Stimulated activated CD4-positive, alpha-beta T cell treated with anti-CD3 and anti-CD28 coated beads, Interleukin-1b, Interleukin-23, amount 100 ng/mL, for 24 hours (primary cell): ENCODE data around the gene VANGL2.
"Not testable (repeated sequence)": the region's sequence is repeated elsewhere in the genome, so short reads cannot be mapped to it uniquely, and the experiment has no call there.

ENCODE experiments used
- DNase-seq, 4 experiments: peaks; one replicate each; pipeline ENCODE4 v3.0.0-alpha.2; 2020; ENCODE audit warnings: low read depth in 4 of 4, low spot score in 1 of 4

Gene VANGL2

DNA sequence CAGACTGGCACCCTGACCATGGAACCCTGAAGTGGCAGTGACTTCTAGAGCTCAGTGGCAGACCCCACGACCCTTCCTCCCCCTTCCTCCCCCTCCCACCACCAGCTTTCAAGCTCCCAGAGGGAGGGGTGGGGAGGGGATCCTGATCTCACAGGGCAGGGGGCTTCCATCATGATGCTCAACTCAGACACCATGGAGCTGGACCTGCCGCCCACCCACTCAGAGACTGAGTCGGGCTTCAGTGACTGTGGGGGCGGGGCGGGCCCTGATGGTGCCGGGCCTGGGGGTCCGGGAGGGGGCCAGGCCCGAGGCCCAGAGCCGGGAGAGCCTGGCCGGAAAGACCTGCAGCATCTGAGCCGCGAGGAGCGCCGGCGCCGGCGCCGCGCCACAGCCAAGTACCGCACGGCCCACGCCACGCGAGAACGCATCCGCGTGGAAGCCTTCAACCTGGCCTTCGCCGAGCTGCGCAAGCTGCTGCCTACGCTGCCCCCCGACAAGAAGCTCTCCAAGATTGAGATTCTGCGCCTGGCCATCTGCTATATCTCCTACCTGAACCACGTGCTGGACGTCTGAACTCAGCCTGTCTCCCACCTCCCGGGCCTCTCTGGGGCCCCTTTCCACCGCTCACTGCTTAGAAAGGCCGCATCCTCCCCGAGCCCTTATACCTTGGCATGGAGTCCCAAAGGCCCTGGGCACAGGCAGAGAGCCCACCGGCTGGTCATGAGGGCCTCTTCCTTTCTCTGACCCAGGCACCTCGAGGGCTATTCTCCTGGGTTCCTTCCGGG lies 29.6 kb upstream of the VANGL2 start:
- DNase-seq = no peak

DNA sequence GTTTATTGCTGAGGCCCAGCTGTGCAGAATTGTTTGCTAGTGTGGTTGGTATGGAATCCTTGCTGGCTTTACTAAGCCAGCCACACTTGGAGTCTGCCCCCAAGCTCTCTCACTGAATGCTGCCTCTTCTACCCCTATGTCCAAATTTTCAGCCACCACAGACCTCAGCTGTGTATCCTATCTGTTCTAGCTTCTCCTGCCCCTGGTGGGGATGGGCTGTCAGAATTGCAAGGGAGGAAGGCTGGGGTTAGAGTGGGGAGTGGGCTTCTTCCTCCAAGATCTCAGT lies 29.1 kb upstream of the VANGL2 start:
- DNase-seq = no peak

DNA sequence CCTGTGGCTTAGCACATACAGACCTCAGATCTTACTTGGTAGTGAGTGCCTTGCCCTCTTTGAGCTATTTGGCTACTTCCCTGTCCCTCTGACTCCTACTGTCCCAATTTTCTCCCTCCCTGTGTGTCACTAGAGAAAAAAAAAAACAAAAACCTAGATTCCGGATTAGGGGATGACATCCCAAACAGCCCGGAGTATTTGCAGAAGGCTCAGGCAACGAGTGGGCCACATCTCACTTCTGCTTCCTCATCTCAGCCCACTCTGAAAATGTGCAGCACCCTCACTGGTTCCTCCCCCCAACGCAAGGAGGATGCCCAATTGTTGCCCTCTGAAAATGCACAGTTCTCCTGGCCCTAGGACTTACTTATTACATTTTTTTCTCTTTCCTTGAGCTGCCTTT lies 28.6 kb upstream of the VANGL2 start:
- DNase-seq = no peak

DNA sequence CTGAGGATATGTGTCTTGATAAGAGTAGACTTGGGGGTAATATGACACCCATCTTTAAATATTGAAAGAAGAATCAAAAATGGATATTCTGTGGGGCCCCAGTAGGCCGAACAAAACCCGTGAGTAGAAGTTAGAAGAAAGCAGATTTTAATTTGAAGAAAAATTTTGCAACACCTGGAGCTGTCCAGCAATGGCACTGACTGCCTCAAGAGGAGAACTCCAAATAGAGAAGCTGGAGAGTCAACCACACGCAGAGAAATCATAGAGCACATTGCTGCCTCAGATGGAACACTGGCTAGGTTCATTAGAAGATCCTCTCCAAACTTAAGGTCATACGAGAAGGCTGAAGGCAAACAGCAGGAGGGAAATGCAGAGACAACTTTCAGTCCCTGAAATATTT lies 26.7 kb upstream of the VANGL2 start:
- DNase-seq = no peak

DNA sequence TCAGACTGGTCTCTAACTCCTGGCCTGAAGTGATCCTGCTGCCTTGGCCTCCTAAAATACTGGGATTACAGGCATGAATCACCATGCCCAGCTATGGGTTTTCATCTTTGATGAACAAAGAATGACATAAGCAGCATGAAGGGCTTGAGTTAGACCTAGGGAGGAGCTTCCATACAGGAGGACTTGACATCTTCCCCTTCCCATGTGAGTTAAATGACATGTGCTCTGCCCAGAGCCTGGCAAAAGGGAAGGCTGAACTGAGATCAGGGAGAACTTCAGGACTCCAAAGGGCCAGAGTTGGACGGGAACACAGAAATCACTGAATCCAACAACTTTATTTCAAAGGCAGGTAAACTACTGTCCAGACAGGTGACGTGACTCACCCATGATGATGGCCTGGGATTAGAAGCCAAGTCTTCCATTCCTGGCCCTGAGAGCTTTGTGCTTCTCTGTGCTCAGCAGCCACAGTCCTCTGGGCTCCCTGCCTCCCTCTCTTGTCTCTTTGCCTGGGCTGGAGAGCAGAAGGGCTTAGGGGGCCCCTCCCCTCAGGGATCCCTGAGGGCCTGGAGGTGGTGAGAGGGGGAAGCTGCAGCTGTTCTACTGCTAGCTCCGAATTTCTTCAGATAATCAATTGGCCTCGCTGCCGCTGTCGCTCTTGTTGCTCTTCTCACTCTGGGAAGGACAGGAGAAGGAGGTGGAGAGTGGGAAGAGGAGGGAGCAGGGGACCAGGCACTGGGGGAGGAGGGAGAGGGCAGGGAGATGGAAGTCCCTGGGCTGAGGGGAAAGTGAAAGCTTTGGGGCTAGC lies 25.9 kb upstream of the VANGL2 start:
- DNase-seq = no peak

DNA sequence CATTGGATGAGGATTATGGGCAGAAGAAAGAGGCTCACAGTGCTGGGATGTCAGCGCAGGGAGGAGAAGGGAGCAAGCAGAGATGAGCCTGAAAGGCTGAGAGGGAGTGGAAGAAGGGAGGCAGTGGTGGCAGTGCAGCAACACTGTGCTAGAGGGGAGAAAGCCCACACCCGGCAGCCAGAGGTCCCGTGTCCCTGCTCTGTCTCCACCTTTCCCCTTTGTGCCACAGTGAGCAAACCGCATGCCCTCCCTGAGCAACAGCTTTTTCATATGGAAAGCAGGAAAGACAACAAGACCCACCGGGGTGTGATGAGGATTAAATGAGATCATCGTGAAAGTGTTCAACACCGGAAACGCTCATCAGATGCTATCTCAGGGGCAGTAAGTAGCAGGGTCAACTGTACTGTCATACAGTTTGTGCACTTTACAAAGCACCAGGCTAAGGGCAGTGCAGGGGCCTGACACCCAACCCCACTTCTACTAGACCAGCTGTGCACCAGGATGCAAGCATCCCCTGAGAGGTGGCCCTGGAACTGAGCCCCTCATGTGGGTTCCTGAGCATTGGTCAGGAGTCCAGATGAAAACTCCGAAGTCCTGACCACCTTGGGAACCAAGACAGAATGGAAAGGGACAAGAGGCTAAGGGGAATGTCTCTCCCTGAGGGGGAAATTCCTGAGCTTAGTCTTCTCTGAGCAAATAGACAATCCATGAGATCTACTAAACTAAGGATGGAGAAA lies 24.4 kb upstream of the VANGL2 start:
- DNase-seq = no peak

DNA sequence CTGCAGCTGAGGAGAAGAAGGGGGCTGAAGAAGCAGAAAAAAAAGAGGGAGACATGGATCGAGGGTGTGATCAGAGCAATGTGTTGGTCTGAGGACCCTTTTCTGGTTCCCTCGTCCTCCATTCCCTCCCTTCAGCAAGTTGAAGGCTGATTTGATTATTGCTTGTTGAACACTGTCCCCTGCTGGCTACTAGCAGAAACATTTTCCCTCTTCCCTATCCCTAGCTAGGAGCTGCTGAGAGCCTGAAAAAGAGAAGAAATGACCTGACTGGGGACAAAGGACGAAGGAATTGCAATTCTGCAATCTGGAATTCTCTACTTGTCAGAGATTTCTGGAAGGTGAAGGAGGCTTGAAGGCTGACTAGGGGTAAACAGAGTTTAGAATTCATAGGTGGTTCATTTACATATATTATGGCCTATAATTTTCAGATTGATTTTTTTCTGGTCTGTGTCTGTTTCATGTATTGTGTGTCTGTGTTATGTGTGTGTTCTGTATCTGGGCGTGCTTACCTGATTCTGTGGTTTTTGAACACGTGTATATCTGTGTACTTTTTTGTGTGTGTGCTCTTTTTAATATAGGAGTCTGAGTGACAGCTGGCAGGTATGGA lies 23.7 kb upstream of the VANGL2 start:
- no peak for DNase-seq

DNA sequence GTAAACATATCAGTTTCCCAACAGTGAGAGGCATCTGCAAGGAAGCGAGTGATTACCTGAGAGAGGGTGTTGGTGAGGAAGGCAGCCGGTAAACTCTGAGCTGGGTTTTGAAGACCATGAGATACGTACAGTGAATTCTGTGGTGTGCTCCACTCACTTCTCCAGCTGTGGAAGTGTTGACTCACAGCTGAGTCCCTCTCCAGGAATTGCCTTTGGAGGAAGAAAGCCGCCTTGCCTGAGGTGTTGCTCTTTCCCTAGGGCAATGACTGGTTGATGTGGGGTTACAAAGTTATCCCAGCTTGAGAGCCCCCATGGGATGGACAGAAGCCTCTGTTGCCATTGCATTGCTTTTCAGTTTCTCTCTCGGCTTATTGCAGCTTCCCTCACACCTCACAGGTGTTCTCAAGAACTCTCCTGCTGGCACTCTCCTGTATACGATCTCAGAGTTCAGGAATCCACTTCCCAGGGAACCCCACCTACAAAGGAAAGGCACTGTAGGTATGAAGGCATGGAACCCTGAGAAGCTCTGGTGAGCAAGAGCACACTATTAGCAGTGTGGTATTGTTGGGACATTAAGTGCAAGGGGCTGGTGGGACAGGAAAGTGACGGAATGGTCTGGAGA lies 22.7 kb upstream of the VANGL2 start:
- DNase-seq = no peak

DNA sequence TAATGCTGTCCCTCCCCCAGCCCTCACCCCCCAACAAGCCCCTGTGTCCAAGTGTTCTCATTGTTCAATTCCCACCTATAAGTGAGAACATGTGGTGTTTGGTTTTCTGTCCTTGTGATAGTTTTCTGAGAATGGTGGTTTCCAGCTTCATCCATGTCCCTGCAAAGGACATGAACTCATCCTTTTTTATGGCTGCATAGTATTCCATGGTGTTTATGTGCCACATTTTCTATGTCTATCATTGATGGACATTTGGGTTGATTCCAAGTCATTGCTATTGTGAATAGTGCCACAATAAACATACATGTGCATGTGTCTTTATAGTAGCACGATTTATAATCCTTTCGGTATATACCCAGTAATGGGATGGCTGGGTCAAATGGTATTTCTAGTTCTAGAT lies 15.6 kb upstream of the VANGL2 start:
- not testable (repeated sequence) for DNase-seq

DNA sequence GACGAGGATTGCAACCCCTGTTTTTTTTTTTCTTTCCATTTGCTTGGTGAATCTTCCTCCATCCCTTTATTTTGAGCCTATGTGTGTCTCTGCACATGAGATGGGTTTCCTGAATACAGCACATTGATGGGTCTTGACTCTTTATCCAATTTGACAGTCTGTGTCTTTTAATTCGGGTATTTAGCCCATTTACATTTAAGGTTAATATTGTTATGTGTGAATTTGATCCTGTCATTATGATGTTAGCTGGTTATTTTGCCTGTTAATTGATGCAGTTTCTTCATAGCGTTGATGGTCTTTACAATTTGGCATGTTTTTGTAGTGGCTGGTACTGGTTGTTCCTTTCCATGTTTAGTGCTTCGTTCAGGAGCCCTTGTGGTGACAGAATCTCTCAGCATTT lies 12.0 kb upstream of the VANGL2 start:
- DNase-seq = not testable (repeated sequence)

DNA sequence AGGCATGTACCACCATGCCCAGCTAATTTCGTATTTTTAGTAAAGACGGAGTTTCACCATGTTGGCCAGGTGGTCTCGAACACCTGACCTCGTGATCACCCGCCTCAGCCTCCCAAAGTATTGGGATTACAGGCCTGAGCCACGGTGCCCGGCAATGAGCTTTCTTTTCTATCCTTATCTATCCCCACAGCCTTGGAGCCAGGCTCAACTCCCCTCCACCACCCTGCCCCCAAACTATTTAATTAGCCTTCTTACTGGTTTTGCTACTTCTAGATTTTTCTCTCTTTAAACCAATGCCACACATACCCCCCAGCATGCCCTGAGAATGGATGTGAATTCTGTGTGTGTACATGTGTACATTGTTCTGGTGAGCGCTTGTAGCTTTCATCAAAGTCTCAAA lies 5.7 kb upstream of the VANGL2 start:
- no peak for DNase-seq

DNA sequence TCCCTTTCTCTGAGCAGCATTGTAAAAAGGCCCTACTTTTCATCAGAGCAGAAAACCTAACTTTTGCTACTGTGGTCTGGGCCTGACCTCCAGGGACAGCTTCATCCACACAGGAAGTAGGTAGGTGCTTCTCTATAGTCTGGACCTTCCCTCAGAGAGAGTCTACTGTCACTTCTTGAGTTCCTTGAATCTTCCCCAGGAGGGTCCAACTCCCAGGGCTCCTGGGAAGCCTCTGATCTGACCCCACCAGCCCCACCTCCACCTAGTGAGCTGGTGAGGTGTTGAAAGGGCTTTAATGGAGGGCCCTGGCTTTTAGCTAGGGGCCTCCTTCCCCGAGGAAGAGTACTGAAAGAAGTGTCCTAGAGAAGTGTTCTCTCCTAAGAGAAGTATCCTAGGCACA lies 2.7 kb upstream of the VANGL2 start:
- no peak for DNase-seq

DNA sequence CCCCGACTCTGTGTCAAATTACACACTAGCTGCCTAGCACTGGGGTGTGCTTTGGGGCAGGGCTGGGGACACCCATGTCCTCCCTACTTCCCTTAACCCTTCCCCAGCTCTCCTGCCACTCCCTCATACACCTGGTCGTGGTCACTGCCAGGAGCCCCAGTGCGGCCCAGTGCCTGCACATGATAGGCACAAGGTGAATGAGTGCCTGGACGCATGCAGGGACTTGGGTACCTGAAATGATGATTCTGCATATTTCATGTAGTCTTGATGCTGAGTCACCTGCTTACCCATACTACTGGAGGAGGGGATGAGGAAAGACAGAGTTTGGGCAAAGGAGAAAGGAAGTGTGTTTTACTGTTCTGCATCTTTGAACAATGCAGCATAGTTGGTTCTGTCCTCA lies 1.5 kb upstream of the VANGL2 start:
- no peak for DNase-seq

DNA sequence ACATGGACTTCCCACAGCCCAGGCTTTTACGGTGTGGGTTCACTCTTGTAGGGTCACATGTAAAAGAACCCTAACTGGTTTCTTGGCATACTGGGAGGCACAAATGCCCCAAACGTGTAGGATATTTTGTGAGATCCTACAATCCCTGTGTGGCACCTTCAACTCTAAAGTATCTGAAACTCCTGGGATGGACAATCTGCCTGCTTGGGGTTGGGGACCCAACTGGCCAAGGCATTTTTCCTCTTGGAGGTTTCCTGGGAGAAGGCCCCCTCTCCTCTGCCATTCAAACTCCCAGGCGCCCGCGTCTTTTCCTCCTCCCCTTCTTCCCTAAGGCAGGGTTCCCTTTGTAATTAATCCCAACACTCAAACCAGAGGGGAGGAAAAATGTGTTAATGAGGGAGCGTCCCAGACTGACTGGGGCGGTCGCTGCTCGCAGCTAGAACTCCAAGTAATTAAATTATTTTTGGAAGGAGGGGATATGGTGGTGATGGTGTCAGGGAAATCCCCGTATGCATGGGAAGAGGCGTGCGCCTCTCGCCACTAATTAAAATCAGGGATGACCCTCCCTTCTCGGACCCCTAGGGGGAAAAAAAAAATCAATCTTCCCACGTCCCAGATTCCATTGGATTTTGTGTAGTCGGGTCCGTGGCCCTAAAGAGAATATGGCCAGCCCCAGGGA lies 681 bp upstream of the VANGL2 start:
- DNase-seq = no peak

DNA sequence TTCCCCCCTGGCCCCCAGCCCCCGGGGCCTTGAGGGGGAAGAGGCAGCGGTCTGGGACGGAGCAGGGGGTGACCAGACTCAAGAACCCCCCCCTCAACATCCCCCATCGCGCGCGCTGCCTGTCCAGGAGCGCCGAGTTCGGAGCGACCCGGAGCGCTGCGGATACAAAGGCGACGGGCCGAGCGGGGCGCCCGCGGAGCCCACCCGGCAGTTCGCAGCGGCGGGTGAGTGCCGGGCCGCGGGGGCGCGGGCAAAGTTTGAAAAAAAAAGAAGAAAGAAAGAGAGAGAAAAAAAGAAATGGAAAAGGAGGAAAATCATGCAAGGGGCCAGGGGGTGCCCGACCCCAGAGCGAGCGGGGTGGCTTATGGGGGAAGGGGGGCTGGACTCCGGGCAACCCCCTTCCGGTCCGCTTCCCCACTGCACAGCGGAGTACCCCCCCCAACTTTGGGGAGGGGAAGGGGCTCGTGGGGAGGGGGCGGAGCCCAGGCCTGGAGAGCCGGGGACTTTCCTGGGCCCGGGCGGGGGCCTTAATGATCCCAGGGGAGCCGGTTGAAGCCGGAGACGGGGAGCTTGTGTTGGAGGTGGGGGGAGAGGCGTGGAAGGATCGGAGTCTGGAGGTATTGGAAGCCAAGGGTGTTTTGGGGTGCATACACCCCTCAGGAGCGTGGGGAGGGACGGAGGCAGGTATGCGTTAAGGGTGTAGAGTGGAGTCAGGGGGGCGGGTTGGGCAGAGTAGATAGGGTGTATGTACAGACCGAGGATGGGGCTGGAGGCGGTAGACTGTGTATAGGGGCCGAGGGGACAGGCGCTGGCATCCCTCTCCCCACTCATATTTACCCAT lies 502 bp downstream of the VANGL2 start:
- DNase-seq = no peak

DNA sequence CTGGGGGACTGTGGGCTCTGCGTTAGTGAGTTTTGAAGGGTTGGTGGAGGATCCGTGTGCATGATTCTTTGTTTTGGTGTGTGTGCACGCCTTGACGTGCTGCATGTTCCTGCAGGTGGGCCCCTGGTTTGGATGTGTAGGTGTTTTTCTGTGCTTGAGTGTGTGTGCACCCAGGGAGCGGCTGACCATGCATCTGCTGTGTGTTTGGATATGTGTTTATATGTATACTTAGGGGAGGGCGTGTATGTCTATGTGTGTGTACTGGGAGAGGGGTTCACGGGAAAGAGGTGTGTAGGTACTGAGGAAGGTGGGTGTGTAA lies 1.1 kb downstream of the VANGL2 start:
- DNase-seq = no peak

DNA sequence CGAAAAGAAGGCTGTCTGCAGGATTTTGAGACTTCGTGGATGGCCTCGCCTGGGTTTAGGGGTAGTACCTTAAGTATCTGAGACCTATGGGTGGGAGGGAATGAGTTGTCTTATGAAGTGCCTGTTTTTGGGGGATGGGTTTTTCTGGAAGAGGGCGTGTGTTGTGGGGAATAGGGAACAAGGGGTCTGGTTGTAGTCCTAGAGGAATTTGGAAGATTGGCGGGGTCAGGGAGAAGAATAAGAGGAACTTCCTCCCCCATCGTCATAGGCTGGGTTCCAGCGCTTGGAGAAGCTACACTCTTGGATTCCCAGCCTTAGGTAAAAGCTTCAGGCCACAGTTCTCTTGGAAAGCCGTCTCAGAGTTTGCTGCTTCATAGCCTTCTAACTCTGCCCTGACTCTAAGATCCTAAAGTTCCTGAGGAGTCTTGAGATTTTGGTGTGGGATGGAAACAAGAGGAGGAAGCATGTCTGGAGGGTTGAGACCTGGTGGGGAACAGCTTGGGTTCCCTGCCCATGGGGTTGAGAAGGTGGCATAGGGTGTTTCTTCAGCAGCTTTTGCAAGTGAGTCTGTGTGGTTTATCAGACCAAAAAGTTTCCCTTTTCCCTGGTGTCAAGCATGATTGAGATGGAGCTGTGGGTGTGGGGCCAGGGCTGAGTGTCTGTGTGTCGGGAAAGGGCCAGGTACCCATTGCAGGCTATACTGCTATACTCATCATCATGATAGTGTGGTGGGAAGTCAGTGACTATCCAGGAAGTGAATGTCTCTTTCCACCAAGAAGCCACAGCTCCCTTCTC lies 1.8 kb downstream of the VANGL2 start:
- DNase-seq = no peak

DNA sequence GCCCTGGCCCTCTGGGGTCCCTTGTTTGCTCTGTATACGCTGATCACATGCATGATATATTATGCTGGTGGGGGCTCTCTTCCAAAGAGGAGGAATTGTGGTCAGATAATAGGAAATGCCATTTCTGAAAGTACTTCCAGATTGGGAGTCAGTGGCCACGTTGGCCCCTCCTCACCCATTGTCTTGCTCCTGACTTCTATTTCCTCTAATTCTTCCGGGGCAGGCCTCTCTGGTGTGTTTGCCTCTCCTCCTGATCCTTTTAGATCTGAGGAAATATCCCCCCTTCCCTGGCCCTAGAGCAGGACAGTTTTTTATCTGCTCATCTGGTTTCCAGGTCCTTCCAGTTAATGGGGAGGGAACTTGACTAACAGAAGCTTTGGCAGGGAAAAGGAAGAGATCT lies 2.9 kb downstream of the VANGL2 start:
- DNase-seq = no peak

DNA sequence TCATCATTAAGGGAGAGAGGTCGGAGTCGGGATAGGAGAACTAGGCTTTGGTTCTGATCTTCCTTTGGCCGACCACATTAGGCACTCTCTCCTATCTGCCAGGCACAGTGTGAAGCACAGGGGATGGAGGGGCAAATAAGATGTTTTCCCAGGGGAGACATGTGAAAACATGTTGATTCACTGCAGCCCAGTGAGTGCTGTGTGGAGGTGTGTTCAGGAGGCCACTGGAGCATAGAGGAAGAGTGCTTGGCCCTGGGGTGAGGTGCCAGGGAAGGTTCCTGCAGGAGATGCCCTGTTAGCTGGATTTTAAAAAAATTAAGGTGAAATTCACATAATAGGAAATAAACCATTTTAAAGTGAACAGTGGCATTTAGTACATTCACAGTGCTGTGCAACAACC lies 3.7 kb downstream of the VANGL2 start:
- DNase-seq = no peak
